ENCODE measurements around the gene RBM19.

The RBM19 gene

GRCh38 chr12:113971392-113971791, 5.3 kb upstream of the RBM19 start:
- WGBS, result 93% methylated on average over 4 of the region's 4 CpGs
- no peaks in the 10 kb centered on the region for H3K4me1 ChIP-seq (ENCODE audit: insufficient read depth, low read length)

DNA sequence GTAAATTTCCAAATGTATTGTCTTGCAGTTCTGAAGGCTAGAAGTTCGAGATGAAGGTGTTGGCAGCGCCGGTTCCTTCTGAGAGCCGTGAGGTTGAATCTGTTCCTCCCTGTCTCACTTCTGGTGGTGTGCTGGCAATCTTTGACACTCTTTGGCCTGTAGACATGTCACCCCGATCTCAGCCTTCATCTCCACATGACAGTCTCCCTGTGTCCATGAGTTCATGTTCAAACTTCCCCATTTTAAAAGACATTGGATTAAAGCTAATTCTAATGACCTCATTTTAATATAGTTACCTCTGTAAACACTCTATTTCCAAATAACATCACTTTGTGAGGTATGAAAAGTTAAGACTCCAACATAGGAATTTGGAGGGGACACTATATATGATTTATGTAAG, 4.1 kb upstream of the RBM19 start:
- H3K9ac ChIP-seq (ENCODE audit: low read depth, low read length), result no peak overlapping the region
- H3K9me3 ChIP-seq (ENCODE audit: insufficient read depth, low read depth, low read length), result no peaks in the 10 kb centered on the region
- no peak overlapping the region for H3K4me3 ChIP-seq (ENCODE audit: low read length)
- no peaks in the 10 kb centered on the region for H3K4me1 ChIP-seq (ENCODE audit: insufficient read depth, low read length)
- H3K27ac ChIP-seq (ENCODE audit: low read depth, low read length), result no peak overlapping the region
- WGBS, result 92% methylated on average over 5 of the region's 5 CpGs
- H3K27me3 ChIP-seq (ENCODE audit: insufficient read depth, low read length), result peaks cover 11% of the 10 kb centered on the region; the same call in 1 of the 2 replicates
- H3K36me3 ChIP-seq (ENCODE audit: insufficient read depth, low read length), result no peaks in the 10 kb centered on the region

More at GRCh38 chr12:113971392-113971791, 5.3 kb upstream of the RBM19 start:
- Histone ChIP-seq H3K27me3 (ENCODE audit: insufficient read depth, low read length) (peaks cover 11% of the 10 kb centered on the region; the same call in 1 of the 2 replicates), H3K4me3 (ENCODE audit: low read length) (no peak overlapping the region), H3K9me3 (ENCODE audit: insufficient read depth, low read depth, low read length) (no peaks in the 10 kb centered on the region), H3K36me3 (ENCODE audit: insufficient read depth, low read length) (no peaks in the 10 kb centered on the region), H3K9ac (ENCODE audit: low read depth, low read length) (no peak overlapping the region), H3K27ac (ENCODE audit: low read depth, low read length) (no peak overlapping the region)

DNA sequence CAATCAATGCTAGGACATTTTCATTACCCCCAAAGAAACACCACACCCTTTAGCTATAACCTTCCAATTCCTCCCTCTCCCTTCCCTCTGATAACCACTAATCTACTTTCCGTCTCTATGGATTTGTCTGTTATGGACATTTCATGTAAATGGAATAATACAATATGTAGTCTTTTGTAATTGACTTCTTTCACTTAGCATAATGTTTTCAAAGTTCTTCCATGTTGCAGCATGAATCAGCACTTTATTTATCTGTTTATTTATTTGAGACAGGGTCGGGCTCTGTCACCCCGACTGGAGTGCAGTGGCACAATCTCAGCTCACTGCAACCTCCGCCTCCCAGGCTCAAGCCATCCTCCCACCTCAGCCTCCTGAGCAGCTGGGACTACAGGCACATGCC, 1.2 kb upstream of the RBM19 start:
- WGBS, result 92% methylated on average over 3 of the region's 4 CpGs
- H3K4me3 ChIP-seq (ENCODE audit: low read length), result no peak overlapping the region
- H3K36me3 ChIP-seq (ENCODE audit: insufficient read depth, low read length), result peaks cover 14% of the 10 kb centered on the region
- 0 out of 2 replicates have a peak, but pooled peaks cover 7% of the 10 kb centered on the region for H3K27me3 ChIP-seq (ENCODE audit: insufficient read depth, low read length)
- H3K9me3 ChIP-seq (ENCODE audit: insufficient read depth, low read depth, low read length), result no peaks in the 10 kb centered on the region
- peaks cover 3% of the 10 kb centered on the region; the same call in 1 of the 2 replicates for H3K4me1 ChIP-seq (ENCODE audit: insufficient read depth, low read length)
- H3K9ac ChIP-seq (ENCODE audit: low read depth, low read length), result no peak overlapping the region
- H3K27ac ChIP-seq (ENCODE audit: low read depth, low read length), result no peak overlapping the region

DNA sequence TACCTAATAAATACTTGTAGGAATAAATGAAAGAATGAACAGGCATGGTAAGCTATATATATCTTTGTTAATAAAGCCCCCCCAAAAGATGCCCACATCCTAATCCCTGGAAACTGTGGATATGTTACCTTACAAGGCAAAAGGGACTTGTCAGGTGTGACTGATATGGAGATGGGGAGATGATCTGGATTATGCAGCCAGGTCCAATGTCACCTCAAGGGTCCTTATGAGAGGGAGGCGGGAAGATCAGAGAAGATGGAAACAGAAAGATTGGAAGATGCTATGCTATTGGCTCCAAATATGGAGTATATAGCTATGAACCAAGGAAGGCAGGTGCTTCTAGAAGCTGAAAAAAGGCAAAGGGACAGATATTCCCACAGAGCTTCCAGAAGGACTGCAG, 3.4 kb downstream of the RBM19 start:
- Histone ChIP-seq H3K27me3 (ENCODE audit: insufficient read depth, low read length) (no peaks in the 10 kb centered on the region), H3K9me3 (ENCODE audit: insufficient read depth, low read depth, low read length) (no peaks in the 10 kb centered on the region), H3K4me3 (ENCODE audit: low read length) (no peak overlapping the region), H3K4me1 (ENCODE audit: insufficient read depth, low read length) (peaks cover 3% of the 10 kb centered on the region; the same call in 1 of the 2 replicates), H3K27ac (ENCODE audit: low read depth, low read length) (no peak overlapping the region), H3K9ac (ENCODE audit: low read depth, low read length) (no peak overlapping the region), H3K36me3 (ENCODE audit: insufficient read depth, low read length) (peaks cover 60% of the 10 kb centered on the region)
- 92% methylated on average over 1 of the region's 1 CpG for WGBS

- WGBS, result 91% methylated on average over 16 of the region's 16 CpGs
- Histone ChIP-seq H3K27ac (ENCODE audit: low read depth, low read length) (no peak overlapping the region), H3K4me1 (ENCODE audit: insufficient read depth, low read length) (peaks cover 3% of the 10 kb centered on the region; the same call in 1 of the 2 replicates), H3K4me3 (ENCODE audit: low read length) (no peak overlapping the region), H3K9me3 (ENCODE audit: insufficient read depth, low read depth, low read length) (no peaks in the 10 kb centered on the region), H3K27me3 (ENCODE audit: insufficient read depth, low read length) (no peaks in the 10 kb centered on the region), H3K9ac (ENCODE audit: low read depth, low read length) (no peak overlapping the region), H3K36me3 (ENCODE audit: insufficient read depth, low read length) (peaks cover 65% of the 10 kb centered on the region)
These were observed 4.0 kb downstream of the RBM19 start for GRCh38 chr12:113961921-113962710.

DNA sequence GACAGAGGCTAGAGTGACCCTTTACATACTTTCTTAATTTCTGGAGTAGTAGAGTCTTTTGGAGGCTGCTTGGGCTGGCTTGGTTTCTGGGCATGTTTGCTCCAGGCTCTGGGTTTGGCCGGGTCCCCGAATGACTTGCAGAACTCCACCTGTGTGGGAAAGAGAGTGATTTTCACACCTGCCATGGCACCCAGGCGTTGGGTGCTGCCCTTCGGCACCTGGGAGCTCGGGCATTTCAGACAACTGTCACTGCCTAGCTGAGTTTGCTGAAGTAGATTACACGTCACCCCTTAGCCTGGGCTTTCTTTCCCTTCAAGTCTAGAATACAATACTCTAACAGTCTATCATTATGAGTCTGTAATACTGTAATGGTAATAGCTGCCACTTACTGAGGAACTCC, 6.1 kb downstream of the RBM19 start:
- no peak overlapping the region for H3K9ac ChIP-seq (ENCODE audit: low read depth, low read length)
- WGBS, result 94% methylated on average over 6 of the region's 6 CpGs
- peaks cover 84% of the 10 kb centered on the region for H3K36me3 ChIP-seq (ENCODE audit: insufficient read depth, low read length)
- no peak overlapping the region for H3K27ac ChIP-seq (ENCODE audit: low read depth, low read length)
- no peaks in the 10 kb centered on the region for H3K9me3 ChIP-seq (ENCODE audit: insufficient read depth, low read depth, low read length)
- H3K4me1 ChIP-seq (ENCODE audit: insufficient read depth, low read length), result peaks cover 3% of the 10 kb centered on the region; the same call in 1 of the 2 replicates
- H3K27me3 ChIP-seq (ENCODE audit: insufficient read depth, low read length), result no peaks in the 10 kb centered on the region
- H3K4me3 ChIP-seq (ENCODE audit: low read length), result no peak overlapping the region

GRCh38 chr12:113959096-113959495, 7.0 kb downstream of the RBM19 start:
- Histone ChIP-seq H3K4me3 (ENCODE audit: low read length) (no peak overlapping the region), H3K27ac (ENCODE audit: low read depth, low read length) (no peak overlapping the region), H3K27me3 (ENCODE audit: insufficient read depth, low read length) (no peaks in the 10 kb centered on the region), H3K9ac (ENCODE audit: low read depth, low read length) (no peak overlapping the region), H3K36me3 (ENCODE audit: insufficient read depth, low read length) (peaks cover 88% of the 10 kb centered on the region), H3K9me3 (ENCODE audit: insufficient read depth, low read depth, low read length) (no peaks in the 10 kb centered on the region), H3K4me1 (ENCODE audit: insufficient read depth, low read length) (no peaks in the 10 kb centered on the region)
- WGBS, result 94% methylated on average over 14 of the region's 14 CpGs

- Histone ChIP-seq H3K9ac (ENCODE audit: low read depth, low read length) (no peak overlapping the region), H3K9me3 (ENCODE audit: insufficient read depth, low read depth, low read length) (no peaks in the 10 kb centered on the region), H3K4me1 (ENCODE audit: insufficient read depth, low read length) (no peaks in the 10 kb centered on the region), H3K27ac (ENCODE audit: low read depth, low read length) (no peak overlapping the region), H3K36me3 (ENCODE audit: insufficient read depth, low read length) (peaks cover 93% of the 10 kb centered on the region), H3K27me3 (ENCODE audit: insufficient read depth, low read length) (no peaks in the 10 kb centered on the region), H3K4me3 (ENCODE audit: low read length) (no peak overlapping the region)
- whole genome bisulfite sequencing, result 93% methylated on average over 5 of the region's 5 CpGs
These were observed 8.0 kb downstream of the RBM19 start for GRCh38 chr12:113958108-113958507.

DNA sequence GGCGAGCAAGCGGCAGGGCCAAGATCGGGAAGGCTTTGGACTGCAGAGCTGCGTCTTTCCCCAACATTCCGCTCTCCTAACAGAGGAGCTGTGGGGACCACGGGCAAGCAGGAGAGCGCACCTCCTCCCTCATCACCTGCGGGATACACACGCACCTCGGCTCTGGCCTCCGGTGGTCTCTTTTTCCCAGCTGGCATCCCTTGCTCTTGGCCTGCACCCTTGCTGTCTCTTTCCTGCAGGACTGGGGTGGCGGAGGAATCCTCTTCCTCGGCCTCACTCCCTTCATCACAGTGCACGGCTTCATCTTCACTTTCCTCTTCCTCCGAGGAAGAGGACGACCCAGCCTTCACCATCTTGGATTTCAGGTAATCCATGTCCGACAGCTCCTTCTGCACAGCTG, 8.5 kb downstream of the RBM19 start:
- Histone ChIP-seq H3K4me1 (ENCODE audit: insufficient read depth, low read length) (no peaks in the 10 kb centered on the region), H3K9me3 (ENCODE audit: insufficient read depth, low read depth, low read length) (no peaks in the 10 kb centered on the region), H3K27ac (ENCODE audit: low read depth, low read length) (no peak overlapping the region), H3K4me3 (ENCODE audit: low read length) (no peak overlapping the region), H3K36me3 (ENCODE audit: insufficient read depth, low read length) (peaks cover 97% of the 10 kb centered on the region), H3K27me3 (ENCODE audit: insufficient read depth, low read length) (no peaks in the 10 kb centered on the region), H3K9ac (ENCODE audit: low read depth, low read length) (no peak overlapping the region)
- WGBS, result 88% methylated on average over 17 of the region's 17 CpGs

DNA sequence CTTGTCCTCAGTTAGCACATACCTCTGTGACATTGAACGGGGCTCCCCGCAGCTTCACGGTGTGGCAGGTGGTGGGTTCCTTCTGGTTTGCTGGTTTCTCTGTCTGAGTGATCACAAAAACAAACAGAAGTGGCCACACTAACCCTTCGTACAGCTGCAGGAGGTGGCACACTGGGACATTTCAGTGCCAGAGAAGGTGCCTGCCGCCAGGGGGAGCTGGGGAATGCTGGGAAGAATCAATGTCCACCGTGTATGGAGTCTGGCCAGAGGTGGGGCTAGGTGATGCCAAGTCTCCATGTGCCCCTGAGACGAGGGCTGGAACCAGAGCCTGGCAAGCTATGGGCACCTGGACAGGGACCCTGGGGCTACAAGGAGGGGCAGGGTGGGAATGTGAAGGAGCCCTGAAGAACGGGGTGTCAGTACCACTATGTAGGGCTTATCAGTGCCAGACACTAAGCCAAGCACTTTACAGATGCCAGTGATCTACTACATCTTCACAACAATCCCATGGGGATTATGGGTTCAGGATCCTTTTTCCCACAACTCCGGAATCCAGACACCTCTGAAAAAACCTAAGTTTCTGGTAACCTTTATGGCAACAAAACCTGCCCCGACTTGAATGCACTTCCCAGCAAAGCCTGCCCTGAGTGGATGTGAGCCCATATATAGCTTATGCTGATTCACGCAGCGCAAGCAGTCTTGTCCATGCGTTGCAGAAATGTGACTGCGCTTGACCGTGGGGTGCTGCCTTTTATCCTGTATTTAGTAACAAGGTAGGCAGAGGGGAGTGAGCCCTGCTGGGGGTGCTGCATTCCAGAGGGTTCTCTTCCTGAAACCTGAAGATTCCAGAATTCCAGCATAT, 10.8 kb downstream of the RBM19 start:
- H3K27ac ChIP-seq (ENCODE audit: low read depth, low read length), result no peak overlapping the region
- no peak overlapping the region for H3K9ac ChIP-seq (ENCODE audit: low read depth, low read length)
- H3K36me3 ChIP-seq (ENCODE audit: insufficient read depth, low read length), result peaks cover 92% of the 10 kb centered on the region
- 88% methylated on average over 15 of the region's 15 CpGs for WGBS
- no peaks in the 10 kb centered on the region for H3K27me3 ChIP-seq (ENCODE audit: insufficient read depth, low read length)
- no peaks in the 10 kb centered on the region for H3K4me1 ChIP-seq (ENCODE audit: insufficient read depth, low read length)
- no peak overlapping the region for H3K4me3 ChIP-seq (ENCODE audit: low read length)
- no peaks in the 10 kb centered on the region for H3K9me3 ChIP-seq (ENCODE audit: insufficient read depth, low read depth, low read length)

GRCh38 chr12:113954547-113954946, 11.6 kb downstream of the RBM19 start:
- no peaks in the 10 kb centered on the region for H3K27me3 ChIP-seq (ENCODE audit: insufficient read depth, low read length)
- WGBS, result 99% methylated on average over 4 of the region's 4 CpGs
- H3K9me3 ChIP-seq (ENCODE audit: insufficient read depth, low read depth, low read length), result no peaks in the 10 kb centered on the region
- H3K4me3 ChIP-seq (ENCODE audit: low read length), result no peak overlapping the region
- no peak overlapping the region for H3K27ac ChIP-seq (ENCODE audit: low read depth, low read length)
- no peak overlapping the region for H3K9ac ChIP-seq (ENCODE audit: low read depth, low read length)
- H3K4me1 ChIP-seq (ENCODE audit: insufficient read depth, low read length), result no peaks in the 10 kb centered on the region
- H3K36me3 ChIP-seq (ENCODE audit: insufficient read depth, low read length), result peaks cover 91% of the 10 kb centered on the region
